Testis (tissue), 2 donors: ENCODE measurements around the gene MLN.

ENCODE experiments used
- CTCF ChIP-seq, 3 experiments: fragments of 450-650 bp in 2 of 3; fragments of 200-600 bp in 1 of 3; sonication (generic) in 1 of 3; IDR thresholded peaks; one replicate each; pipeline ENCODE4 v1.5.1; 2016 to 2019; ENCODE audit warnings: antibody characterized with exemption in 3 of 3, mild to moderate bottlenecking in 2 of 3, moderate library complexity in 1 of 3
- POLR2A ChIP-seq: fragments of 450-650 bp; IDR thresholded peaks from one replicate; pipeline ENCODE4 v1.6.1; 2017; ENCODE audit warnings: antibody characterized with exemption, mild to moderate bottlenecking, moderate library complexity

DNA sequence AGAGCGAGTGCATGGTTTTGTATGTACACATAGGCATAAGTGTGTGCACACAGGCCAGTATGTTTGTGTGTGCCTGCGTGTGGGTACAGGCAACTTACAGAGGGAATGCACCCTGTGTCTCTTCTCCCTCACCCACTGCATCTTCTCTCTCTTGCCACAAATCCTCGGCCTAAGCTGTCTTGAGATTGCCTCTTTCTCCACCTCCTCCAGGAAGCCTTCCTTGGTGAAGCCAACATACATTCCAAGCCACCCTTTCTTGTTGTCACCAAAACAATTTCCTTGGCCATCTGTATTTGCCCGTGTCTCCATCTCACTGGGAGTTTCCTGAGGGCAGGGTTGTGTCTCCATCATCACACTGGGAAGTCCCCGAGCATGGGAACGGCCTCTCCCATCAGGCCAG lies 29.8 kb upstream of the MLN start:
- TF ChIP-seq CTCF (IDR thresholded peaks at IDR 0.05), result no peak
- no peak for TF ChIP-seq POLR2A
